ENCODE results near the gene ADAMTS14. TPM values are rescaled to one million over a fixed set of nuclear protein-coding genes. Genes with fewer than 3 reads are reported as not detected.

Gene ADAMTS14
- polyA plus RNA-seq, 1 donor (not counting 4 experiments of a cell fraction or from before 2014, with no cell fraction given) = 0.09 TPM

- Histone ChIP-seq H2AFZ (ENCODE audit: control insufficient read depth, low read length) (no peak overlapping the region), H3K9me3 (ENCODE audit: control insufficient read depth, low read depth, low read length) (peaks cover 4% of the 10 kb centered on the region), H4K20me1 (ENCODE audit: control insufficient read depth, extremely low read depth, insufficient read depth, low read length) (no peaks in the 10 kb centered on the region), H3K4me1 (ENCODE audit: control insufficient read depth, extremely low read depth, insufficient read depth, low read length) (no peaks in the 10 kb centered on the region), H3K36me3 (ENCODE audit: control insufficient read depth in 2 of 2, extremely low read depth in 1 of 2, insufficient read depth in 2 of 2, low read length in 2 of 2) (no peaks in the 10 kb centered on the region), H3K27me3 (ENCODE audit: control insufficient read depth, extremely low read depth, insufficient read depth, low read length) (peaks cover 3% of the 10 kb centered on the region), H3K9me1 (ENCODE audit: control insufficient read depth, extremely low read depth, insufficient read depth, low read length) (no peaks in the 10 kb centered on the region), H3K27ac (ENCODE audit: control insufficient read depth, insufficient read depth, low read length) (no peak overlapping the region), H3K4me2 (ENCODE audit: control insufficient read depth, extremely low read depth, insufficient read depth, low read depth, low read length) (no peak overlapping the region), H3K79me2 (ENCODE audit: control insufficient read depth, insufficient read depth, low read length) (no peaks in the 10 kb centered on the region), H3K9ac (ENCODE audit: control insufficient read depth, extremely low read depth, insufficient read depth, low read length) (no peak overlapping the region), H3K4me3 (ENCODE audit: control insufficient read depth in 2 of 3, extremely low read depth in 1 of 3, insufficient read depth in 2 of 3, low read depth in 1 of 3, low read length in 3 of 3) (no peak overlapping the region)
- no peak for TF ChIP-seq EZH2 (IDR thresholded peaks at IDR 0.05; ENCODE audit: low read length)
- TF ChIP-seq, protein P1, sequence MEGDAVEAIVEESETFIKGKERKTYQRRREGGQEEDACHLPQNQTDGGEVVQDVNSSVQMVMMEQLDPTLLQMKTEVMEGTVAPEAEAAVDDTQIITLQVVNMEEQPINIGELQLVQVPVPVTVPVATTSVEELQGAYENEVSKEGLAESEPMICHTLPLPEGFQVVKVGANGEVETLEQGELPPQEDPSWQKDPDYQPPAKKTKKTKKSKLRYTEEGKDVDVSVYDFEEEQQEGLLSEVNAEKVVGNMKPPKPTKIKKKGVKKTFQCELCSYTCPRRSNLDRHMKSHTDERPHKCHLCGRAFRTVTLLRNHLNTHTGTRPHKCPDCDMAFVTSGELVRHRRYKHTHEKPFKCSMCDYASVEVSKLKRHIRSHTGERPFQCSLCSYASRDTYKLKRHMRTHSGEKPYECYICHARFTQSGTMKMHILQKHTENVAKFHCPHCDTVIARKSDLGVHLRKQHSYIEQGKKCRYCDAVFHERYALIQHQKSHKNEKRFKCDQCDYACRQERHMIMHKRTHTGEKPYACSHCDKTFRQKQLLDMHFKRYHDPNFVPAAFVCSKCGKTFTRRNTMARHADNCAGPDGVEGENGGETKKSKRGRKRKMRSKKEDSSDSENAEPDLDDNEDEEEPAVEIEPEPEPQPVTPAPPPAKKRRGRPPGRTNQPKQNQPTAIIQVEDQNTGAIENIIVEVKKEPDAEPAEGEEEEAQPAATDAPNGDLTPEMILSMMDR (optimal IDR thresholded peaks at IDR 0.05 in 1 of 3, IDR thresholded peaks at IDR 0.05 in 1 of 3, conservative IDR thresholded peaks at IDR 0.05 in 1 of 3; ENCODE audit: extremely low read depth in 1 of 3, insufficient read depth in 2 of 3, low read length in 3 of 3) = no peak
- DNase-seq (ENCODE audit: low read depth, low spot score) (no peak), FAIRE-seq (no peak)
- dilution Hi-C loops (cut with MboI; ENCODE audit: extremely low pct_ligation_motif_present, low sequenced_read_pairs) = no loop called here
Observed at GRCh38 chr10:70622981-70623844, 49.1 kb upstream of the ADAMTS14 start.

- H3K27ac ChIP-seq (ENCODE audit: control insufficient read depth, insufficient read depth, low read length) = no peak overlapping the region
- H3K4me3 ChIP-seq (ENCODE audit: control insufficient read depth in 2 of 3, extremely low read depth in 1 of 3, insufficient read depth in 2 of 3, low read depth in 1 of 3, low read length in 3 of 3) = no peak overlapping the region
- H3K9ac ChIP-seq (ENCODE audit: control insufficient read depth, extremely low read depth, insufficient read depth, low read length) = no peak overlapping the region
- DNase-seq (ENCODE audit: low read depth, low spot score) (no peak), FAIRE-seq (no peak)
- H3K9me3 ChIP-seq (ENCODE audit: control insufficient read depth, low read depth, low read length) = no peaks in the 10 kb centered on the region
- no peaks in the 10 kb centered on the region for H3K4me1 ChIP-seq (ENCODE audit: control insufficient read depth, extremely low read depth, insufficient read depth, low read length)
- no peaks in the 10 kb centered on the region for H3K79me2 ChIP-seq (ENCODE audit: control insufficient read depth, insufficient read depth, low read length)
- no peak overlapping the region for H3K4me2 ChIP-seq (ENCODE audit: control insufficient read depth, extremely low read depth, insufficient read depth, low read depth, low read length)
- no peak for TF ChIP-seq EZH2 (IDR thresholded peaks at IDR 0.05; ENCODE audit: low read length)
- TF ChIP-seq, protein P1 (optimal IDR thresholded peaks at IDR 0.05 in 1 of 3, IDR thresholded peaks at IDR 0.05 in 1 of 3, conservative IDR thresholded peaks at IDR 0.05 in 1 of 3; ENCODE audit: extremely low read depth in 1 of 3, insufficient read depth in 2 of 3, low read length in 3 of 3) = no peak
- peaks cover 3% of the 10 kb centered on the region for H3K27me3 ChIP-seq (ENCODE audit: control insufficient read depth, extremely low read depth, insufficient read depth, low read length)
- no peaks in the 10 kb centered on the region for H3K9me1 ChIP-seq (ENCODE audit: control insufficient read depth, extremely low read depth, insufficient read depth, low read length)
- dilution Hi-C loops (cut with MboI; ENCODE audit: extremely low pct_ligation_motif_present, low sequenced_read_pairs) = no loop called here
- H4K20me1 ChIP-seq (ENCODE audit: control insufficient read depth, extremely low read depth, insufficient read depth, low read length) = no peaks in the 10 kb centered on the region
- no peaks in the 10 kb centered on the region for H3K36me3 ChIP-seq (ENCODE audit: control insufficient read depth in 2 of 2, extremely low read depth in 1 of 2, insufficient read depth in 2 of 2, low read length in 2 of 2)
- H2AFZ ChIP-seq (ENCODE audit: control insufficient read depth, low read length) = no peak overlapping the region
Observed at GRCh38 chr10:70626056-70626455, 46.2 kb upstream of the ADAMTS14 start.
